ENCODE measurements around the gene TIMM22.
"Not testable (repeated sequence)": the region's sequence is repeated elsewhere in the genome, so short reads cannot be mapped to it uniquely, and the experiment has no call there.

TIMM22 gene

DNA sequence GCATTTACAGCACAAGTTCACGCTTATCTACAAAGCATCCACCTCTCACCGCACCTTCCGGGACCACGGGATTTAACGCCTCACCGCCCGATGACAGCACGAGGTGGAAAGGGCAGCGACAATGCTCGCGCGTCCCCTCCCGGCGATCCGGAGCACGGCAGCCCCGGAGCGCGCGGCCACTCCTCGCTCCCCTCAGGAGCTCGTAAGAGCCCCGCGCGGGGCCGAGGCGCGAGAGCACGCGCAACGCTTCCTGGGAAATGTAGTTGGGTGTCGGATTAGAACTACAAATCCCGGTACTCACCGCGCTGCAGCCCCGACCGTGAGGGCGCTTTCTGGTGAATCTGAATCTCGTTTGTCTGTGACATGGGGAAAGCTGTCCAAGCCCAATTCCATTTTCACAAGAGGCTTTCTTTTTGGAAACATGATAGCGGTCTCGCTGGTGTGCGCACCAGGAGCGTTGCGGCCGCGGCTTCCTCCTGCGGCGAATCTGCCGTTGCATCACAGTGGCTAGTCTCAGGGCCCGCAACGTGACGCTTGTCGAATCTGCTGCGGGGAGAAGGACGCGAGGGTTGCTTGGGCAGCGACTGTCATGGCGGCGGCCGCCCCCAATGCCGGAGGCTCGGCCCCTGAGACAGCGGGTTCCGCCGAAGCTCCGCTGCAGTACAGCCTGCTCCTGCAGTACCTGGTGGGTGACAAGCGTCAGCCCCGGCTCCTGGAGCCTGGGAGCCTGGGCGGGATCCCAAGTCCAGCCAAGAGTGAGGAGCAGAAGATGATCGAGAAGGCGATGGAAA lies at the start of gene TIMM22:
TIMM22 (plus strand) TSS at position 576 of the 791 bp plus-strand sequence; CDS start at position 590, 14 bp downstream.
- peak within 1 kb of the TSS; percentile 93 for H3K27ac Mint-ChIP-seq (ENCODE audit: low read depth)
- peaks cover 13% of the 10 kb centered on the region for H3K9me3 Mint-ChIP-seq
- peak within 1 kb of the TSS; percentile 96 for H3K4me3 Mint-ChIP-seq
- ATAC-seq (replicated peaks; ENCODE audit: extremely low read depth, poor library complexity, severe bottlenecking) (peak; percentile 95), DNase-seq (ENCODE audit: low spot score in 2 of 2) (peak; percentile 91 to 93)
- no peaks in the 10 kb centered on the region for H3K27me3 Mint-ChIP-seq
- H3K36me3 Mint-ChIP-seq (ENCODE audit: insufficient read depth), result peaks cover 27% of the 10 kb centered on the region
- H3K4me1 Mint-ChIP-seq, result peaks cover 20% of the 10 kb centered on the region

DNA sequence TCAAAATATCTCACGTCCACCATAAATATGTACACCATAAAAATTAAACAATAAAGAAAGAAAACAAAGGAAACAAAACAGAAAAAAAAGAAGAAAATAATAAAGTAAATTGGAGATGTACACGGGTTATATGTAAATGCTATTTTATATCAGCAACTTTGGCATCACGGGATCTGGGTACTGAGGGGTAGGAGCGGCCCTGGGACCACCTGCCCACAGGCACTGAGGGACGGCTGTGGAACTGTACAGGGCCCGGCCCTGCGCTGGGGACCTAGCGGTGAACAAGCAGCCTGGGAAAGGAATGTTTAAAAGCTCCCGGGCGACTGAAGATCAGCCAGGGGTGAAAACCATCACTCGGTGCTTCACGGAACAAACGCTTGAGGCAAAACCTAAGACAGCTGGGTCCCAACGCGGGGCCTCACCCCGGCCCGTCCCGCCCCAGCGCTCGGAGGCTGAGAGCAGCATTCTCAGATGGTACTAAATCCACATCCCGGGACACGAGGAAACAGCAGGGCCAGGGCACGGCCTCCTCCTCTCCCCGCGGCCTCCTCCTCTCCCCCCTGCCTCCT lies 48.6 kb upstream of the TIMM22 start:
- Mint-ChIP-seq H3K4me3 (no peak overlapping the region), H3K36me3 (ENCODE audit: insufficient read depth) (no peaks in the 10 kb centered on the region), H3K27me3 (peaks cover 24% of the 10 kb centered on the region), H3K27ac (ENCODE audit: low read depth) (peak overlapping the region; percentile 56), H3K9me3 (no peaks in the 10 kb centered on the region), H3K4me1 (no peaks in the 10 kb centered on the region)
- ATAC-seq (replicated peaks; ENCODE audit: extremely low read depth, poor library complexity, severe bottlenecking) (no peak), DNase-seq (ENCODE audit: low spot score in 2 of 2) (no peak)

DNA sequence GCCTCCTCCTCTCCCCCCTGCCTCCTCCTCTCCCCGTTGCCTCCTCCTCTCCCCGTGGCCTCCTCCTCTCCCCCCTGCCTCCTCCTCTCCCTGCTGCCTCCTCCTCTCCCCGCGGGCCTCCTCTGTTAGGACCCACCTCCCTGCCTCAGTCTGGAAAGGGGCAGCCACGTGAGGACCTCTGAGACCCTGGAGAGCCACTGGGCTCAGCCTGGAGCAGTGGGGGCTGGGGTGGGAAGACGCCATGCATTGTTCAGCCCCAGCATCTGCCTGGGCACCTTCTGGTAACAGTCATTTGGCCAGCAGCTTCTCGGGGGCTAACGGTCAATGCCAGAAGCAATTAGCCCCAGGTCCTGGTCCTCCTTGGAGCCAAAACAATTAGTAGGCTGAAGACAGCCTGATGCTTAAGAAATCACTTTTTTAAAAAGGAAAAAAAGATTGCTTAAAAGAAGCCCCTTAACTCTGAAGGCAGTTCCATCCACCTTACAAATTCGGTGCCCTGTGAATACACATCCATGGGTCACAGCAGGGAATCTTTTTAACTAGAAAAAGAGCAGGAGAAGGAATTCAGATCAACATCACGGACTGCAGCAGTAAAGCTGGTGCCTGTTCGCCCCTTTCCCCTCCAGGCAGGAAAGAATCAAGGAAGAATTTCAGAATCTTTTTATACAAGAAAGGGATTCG lies 47.2 kb upstream of the TIMM22 start:
- no peak for DNase-seq (ENCODE audit: low spot score in 2 of 2)
- Mint-ChIP-seq H3K27me3 (peaks cover 30% of the 10 kb centered on the region), H3K4me1 (no peaks in the 10 kb centered on the region), H3K9me3 (no peaks in the 10 kb centered on the region), H3K36me3 (ENCODE audit: insufficient read depth) (no peaks in the 10 kb centered on the region), H3K4me3 (no peak overlapping the region), H3K27ac (ENCODE audit: low read depth) (no peak overlapping the region)
- no peak for ATAC-seq (replicated peaks; ENCODE audit: extremely low read depth, poor library complexity, severe bottlenecking)

DNA sequence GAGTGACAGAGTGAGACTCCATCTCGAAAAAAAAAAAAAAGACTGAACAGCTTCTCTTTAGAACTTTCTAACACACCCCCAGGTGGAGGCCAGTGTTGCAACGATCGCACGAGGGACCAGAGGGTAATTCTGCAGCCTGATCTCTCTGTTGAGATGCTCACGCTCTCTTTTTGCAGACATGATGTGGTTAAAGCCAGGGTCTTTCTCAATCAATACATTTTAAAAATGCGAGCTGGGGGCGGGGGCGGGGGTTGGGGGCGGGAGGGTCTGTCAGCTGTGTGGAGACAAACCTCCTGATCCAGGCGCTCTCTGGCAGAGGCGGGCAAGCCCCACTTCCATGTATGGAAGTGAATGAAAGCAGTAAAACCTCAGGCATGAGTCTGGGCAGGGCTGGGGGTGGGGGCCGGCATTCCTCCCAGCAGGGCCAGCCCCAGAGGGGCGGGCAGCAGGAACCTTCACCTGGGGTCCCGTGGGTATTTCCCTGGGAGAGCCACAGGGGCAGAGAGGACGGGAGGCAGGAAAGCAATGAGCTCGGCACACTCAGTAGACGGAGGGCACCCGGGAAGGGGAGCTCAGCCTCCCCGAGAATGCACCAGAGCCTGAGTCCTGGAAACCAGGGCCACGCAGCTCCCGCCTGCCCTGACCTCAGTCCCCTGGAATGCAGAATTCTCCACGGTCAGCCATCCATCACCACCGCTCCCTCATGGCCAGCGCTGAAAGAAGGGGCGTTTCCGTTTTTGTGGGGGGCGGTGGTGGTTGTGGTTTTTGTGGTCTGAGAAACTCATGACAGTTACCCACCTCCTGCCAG lies 45.4 kb upstream of the TIMM22 start:
- ATAC-seq (replicated peaks; ENCODE audit: extremely low read depth, poor library complexity, severe bottlenecking) (no peak), DNase-seq (ENCODE audit: low spot score in 2 of 2) (no peak)
- no peaks in the 10 kb centered on the region for H3K4me1 Mint-ChIP-seq
- no peaks in the 10 kb centered on the region for H3K9me3 Mint-ChIP-seq
- H3K27me3 Mint-ChIP-seq, result peaks cover 32% of the 10 kb centered on the region
- no peaks in the 10 kb centered on the region for H3K36me3 Mint-ChIP-seq (ENCODE audit: insufficient read depth)
- H3K27ac Mint-ChIP-seq (ENCODE audit: low read depth), result no peak overlapping the region
- no peak overlapping the region for H3K4me3 Mint-ChIP-seq

DNA sequence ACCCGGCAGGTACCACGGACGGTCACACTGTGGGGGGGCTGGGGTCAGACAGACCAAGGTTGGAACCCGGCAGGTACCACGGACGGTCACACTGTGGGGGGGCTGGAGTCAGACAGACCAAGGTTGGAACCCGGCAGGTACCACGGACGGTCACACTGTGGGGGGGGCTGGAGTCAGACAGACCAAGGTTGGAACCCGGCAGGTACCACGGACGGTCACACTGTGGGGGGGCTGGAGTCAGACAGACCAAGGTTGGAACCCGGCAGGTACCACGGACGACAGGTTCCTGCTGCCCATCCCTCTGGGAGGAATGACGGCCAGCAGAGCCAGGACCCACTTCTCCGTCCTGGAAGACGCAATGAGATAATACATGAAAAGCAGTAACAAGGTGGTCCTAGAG lies 44.3 kb upstream of the TIMM22 start:
- H3K9me3 Mint-ChIP-seq; H3K4me3 Mint-ChIP-seq; ATAC-seq (replicated peaks; ENCODE audit: extremely low read depth, poor library complexity, severe bottlenecking); H3K27ac Mint-ChIP-seq (ENCODE audit: low read depth); DNase-seq (ENCODE audit: low spot score in 2 of 2); H3K4me1 Mint-ChIP-seq; H3K36me3 Mint-ChIP-seq (ENCODE audit: insufficient read depth): not testable (repeated sequence)
- H3K27me3 Mint-ChIP-seq, result peaks cover 33% of the 10 kb centered on the region

DNA sequence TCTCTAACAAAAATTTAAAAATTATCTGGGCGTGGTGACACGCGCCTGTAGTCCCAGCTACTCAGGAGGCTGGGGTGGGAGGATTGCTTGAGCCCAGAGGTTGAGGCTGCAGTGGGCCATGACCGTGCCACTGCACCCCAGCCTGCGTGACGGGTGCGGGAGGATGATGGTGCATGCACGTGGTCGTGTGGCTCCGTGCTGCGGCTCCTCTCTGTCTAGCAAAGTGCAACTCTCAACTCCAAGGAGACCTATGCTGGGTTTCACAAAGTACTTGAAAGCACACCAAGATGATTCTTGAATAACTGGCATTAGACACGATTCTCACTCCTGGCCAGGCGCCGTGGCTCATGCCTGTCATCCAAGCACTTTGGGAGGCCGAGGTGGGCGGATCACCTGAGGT lies 43.2 kb upstream of the TIMM22 start:
- Mint-ChIP-seq H3K4me3 (no peak overlapping the region), H3K4me1 (no peaks in the 10 kb centered on the region), H3K27ac (ENCODE audit: low read depth) (peak overlapping the region; percentile 57), H3K36me3 (ENCODE audit: insufficient read depth) (no peaks in the 10 kb centered on the region), H3K9me3 (no peaks in the 10 kb centered on the region), H3K27me3 (peaks cover 33% of the 10 kb centered on the region)
- no peak for ATAC-seq (replicated peaks; ENCODE audit: extremely low read depth, poor library complexity, severe bottlenecking)
- no peak for DNase-seq (ENCODE audit: low spot score in 2 of 2)

DNA sequence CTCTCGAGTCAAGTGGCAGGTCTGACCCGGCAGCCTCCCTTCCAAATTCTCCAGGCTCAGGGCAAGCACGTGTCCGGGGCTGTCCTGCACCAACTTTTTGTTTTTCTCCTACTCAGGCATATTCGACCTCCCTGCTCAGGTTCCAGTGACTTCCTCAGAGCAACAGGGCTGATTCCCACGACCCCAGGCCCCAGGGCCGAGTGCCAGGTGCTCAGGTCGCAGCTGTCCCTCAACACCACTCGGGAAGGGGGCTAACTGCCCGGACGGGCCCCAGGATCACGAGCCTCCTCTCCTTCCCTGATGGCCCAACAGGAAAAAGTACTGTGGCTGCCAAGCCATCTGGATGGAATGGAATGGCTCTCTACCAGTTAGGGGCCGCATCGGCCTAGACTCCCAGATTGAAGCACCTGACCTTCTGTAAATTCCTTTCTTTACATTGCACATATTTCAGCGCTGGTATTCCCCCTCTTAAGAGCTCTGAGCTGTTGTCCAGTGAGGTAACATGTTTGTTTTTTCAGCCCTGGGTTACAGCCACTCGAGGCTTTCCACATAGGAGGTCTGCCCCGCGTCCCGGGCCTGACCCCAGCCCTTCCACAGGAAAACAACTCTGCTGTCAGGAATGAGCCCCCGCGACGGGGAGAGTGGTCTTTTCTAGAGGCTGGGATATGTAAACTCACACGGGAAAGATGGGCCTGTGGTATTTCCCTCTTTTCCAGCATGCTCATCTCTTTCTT lies 42.3 kb upstream of the TIMM22 start:
- ATAC-seq (replicated peaks; ENCODE audit: extremely low read depth, poor library complexity, severe bottlenecking) (no peak), DNase-seq (ENCODE audit: low spot score in 2 of 2) (no peak)
- Mint-ChIP-seq H3K4me1 (no peaks in the 10 kb centered on the region), H3K27me3 (peaks cover 32% of the 10 kb centered on the region), H3K27ac (ENCODE audit: low read depth) (peak overlapping the region; percentile 57), H3K4me3 (no peak overlapping the region), H3K9me3 (no peaks in the 10 kb centered on the region), H3K36me3 (ENCODE audit: insufficient read depth) (no peaks in the 10 kb centered on the region)

DNA sequence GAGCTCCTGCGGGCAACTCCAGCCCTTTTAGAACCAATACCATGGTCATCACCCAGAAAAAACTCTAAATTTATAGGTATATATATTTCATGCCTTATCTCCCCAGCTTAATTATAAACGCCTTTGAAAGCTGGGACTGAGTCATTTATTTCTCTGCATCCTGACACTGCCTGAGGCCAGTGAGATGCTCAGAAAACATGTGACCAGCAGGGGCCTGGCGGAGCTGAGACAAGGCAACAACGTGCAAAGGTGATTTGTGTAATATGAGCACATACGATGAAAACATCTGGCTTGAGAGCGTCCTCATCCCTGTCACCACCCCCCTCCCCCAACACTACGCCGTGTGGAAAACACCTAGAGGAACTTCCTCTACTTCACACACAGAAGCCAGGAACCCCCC lies 40.0 kb upstream of the TIMM22 start:
- Mint-ChIP-seq H3K4me1 (no peaks in the 10 kb centered on the region), H3K27ac (ENCODE audit: low read depth) (no peak overlapping the region), H3K36me3 (ENCODE audit: insufficient read depth) (no peaks in the 10 kb centered on the region), H3K27me3 (peaks cover 23% of the 10 kb centered on the region), H3K9me3 (no peaks in the 10 kb centered on the region), H3K4me3 (no peak overlapping the region)
- no peak for ATAC-seq (replicated peaks; ENCODE audit: extremely low read depth, poor library complexity, severe bottlenecking)
- no peak for DNase-seq (ENCODE audit: low spot score in 2 of 2)

DNA sequence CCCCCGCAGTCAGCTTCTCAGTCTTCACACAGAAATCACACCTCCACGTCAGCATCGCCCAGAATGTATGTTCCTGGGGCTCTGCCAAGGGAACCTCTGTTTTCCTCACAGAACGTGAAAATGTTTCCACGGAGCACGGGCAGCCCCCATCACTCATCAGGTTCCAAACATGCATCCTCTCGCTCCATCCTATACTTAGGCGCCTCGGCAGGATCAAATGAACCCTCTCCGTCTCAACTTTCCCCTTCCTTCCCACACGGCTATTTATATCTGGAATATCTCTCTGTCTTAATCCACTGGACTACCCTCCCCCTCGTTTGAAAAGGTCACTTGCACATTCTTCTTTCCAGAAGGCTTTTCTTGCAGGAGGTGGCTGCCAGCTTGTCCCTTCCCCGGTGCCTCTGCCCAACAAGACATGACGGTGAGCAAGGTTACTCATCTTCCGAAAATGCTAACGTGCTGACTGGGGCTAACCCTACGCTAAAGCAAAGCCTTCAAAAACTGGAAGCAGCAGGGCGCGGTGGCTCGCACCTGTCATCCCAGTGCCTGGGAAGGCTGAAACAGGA lies 39.0 kb upstream of the TIMM22 start:
- no peak for ATAC-seq (replicated peaks; ENCODE audit: extremely low read depth, poor library complexity, severe bottlenecking)
- Mint-ChIP-seq H3K36me3 (ENCODE audit: insufficient read depth) (no peaks in the 10 kb centered on the region), H3K27me3 (peaks cover 33% of the 10 kb centered on the region), H3K4me3 (no peak overlapping the region), H3K9me3 (no peaks in the 10 kb centered on the region), H3K4me1 (no peaks in the 10 kb centered on the region), H3K27ac (ENCODE audit: low read depth) (no peak overlapping the region)
- DNase-seq (ENCODE audit: low spot score in 2 of 2), result no peak

DNA sequence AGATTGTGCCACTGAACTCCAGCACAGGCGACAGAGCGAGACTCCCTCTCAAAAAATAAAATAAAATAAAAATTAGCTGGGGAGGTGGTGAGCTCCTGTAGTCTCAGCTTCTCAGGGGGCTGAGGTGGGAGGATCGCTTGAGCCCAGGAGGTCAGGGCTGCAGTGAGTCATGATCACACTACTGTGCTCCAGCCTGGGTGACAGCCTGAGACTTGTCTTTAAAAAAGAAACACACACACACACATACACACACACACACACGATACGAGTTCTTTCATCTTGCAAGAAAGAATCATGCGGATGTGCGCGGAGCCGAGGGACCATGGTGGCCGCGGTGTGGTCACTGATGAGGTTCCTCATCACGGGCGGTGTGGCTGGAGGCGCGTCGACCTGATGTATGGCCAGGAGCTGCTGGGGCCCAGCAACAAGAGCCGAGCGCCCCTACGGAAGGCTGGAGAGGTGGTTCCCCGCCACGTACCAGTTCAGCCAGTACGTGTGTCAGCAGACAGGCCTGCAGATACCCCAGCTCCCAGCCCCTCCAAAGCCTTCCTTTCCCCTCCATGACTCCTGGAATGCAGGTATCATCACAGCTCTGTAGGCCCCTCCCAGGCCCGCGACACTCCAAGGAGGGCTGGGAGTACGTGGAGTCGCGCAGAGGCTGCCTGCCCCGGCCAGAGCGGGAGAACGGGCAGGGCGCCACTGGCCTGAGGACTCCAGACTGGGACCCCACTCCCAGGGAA lies 38.0 kb upstream of the TIMM22 start:
- no peak for DNase-seq (ENCODE audit: low spot score in 2 of 2)
- Mint-ChIP-seq H3K4me1 (no peaks in the 10 kb centered on the region), H3K9me3 (no peaks in the 10 kb centered on the region), H3K4me3 (no peak overlapping the region), H3K27ac (ENCODE audit: low read depth) (no peak overlapping the region), H3K36me3 (ENCODE audit: insufficient read depth) (no peaks in the 10 kb centered on the region), H3K27me3 (peaks cover 37% of the 10 kb centered on the region)
- ATAC-seq (replicated peaks; ENCODE audit: extremely low read depth, poor library complexity, severe bottlenecking), result no peak

DNA sequence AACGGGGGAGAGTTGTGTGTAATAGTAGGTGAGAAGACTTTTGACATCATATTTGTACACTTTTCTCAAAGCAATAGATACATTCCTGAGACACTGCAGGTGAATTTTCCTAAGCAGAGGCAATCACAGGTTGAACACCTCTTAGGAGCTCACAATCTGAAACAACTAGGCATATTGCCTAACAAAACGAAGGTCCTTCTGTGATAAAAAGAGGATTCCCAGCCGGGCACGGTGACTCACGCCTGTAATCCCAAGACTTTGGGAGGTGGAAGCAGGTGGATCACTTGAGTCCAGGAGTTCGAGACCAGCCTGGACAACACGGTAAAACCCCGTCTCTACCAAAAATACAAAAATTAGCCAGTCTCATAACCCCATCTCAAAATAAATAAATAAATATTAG lies 34.8 kb upstream of the TIMM22 start:
- DNase-seq (ENCODE audit: low spot score in 2 of 2) (no peak), ATAC-seq (replicated peaks; ENCODE audit: extremely low read depth, poor library complexity, severe bottlenecking) (no peak)
- Mint-ChIP-seq H3K27me3 (peaks cover 50% of the 10 kb centered on the region), H3K36me3 (ENCODE audit: insufficient read depth) (no peaks in the 10 kb centered on the region), H3K4me1 (no peaks in the 10 kb centered on the region), H3K9me3 (no peaks in the 10 kb centered on the region), H3K27ac (ENCODE audit: low read depth) (no peak overlapping the region), H3K4me3 (no peak overlapping the region)

All from central memory CD8-positive, alpha-beta T cell (primary cell).